ENCODE results near the gene STYXL1.

DNA sequence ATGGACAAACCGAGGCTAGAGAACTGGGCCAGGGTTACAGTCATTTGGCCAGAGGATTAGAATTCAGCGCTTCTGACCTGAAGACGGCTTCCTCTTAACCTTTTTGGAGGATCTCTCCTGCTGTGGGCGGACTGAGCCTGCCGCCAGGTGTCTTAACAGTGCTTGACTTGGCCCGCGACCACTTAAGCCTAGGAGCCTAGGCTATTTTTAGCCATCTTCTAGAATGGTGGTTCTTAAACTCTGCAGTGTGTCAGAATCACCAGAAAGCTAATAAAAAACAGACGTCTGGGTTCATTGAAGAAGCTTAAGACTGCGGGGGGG, 828 bp upstream of the STYXL1 start:
- TF ChIP-seq, protein P1, sequence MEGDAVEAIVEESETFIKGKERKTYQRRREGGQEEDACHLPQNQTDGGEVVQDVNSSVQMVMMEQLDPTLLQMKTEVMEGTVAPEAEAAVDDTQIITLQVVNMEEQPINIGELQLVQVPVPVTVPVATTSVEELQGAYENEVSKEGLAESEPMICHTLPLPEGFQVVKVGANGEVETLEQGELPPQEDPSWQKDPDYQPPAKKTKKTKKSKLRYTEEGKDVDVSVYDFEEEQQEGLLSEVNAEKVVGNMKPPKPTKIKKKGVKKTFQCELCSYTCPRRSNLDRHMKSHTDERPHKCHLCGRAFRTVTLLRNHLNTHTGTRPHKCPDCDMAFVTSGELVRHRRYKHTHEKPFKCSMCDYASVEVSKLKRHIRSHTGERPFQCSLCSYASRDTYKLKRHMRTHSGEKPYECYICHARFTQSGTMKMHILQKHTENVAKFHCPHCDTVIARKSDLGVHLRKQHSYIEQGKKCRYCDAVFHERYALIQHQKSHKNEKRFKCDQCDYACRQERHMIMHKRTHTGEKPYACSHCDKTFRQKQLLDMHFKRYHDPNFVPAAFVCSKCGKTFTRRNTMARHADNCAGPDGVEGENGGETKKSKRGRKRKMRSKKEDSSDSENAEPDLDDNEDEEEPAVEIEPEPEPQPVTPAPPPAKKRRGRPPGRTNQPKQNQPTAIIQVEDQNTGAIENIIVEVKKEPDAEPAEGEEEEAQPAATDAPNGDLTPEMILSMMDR (conservative IDR thresholded peaks at IDR 0.05), result no peak
- TF ChIP-seq ZFX (IDR thresholded peaks at IDR 0.05), result no peak

All from C4-2B (cell line).